ENCODE measurements around the gene CRYBB2.
"Not testable (repeated sequence)": the region's sequence is repeated elsewhere in the genome, so short reads cannot be mapped to it uniquely, and the experiment has no call there.

The CRYBB2 gene

DNA sequence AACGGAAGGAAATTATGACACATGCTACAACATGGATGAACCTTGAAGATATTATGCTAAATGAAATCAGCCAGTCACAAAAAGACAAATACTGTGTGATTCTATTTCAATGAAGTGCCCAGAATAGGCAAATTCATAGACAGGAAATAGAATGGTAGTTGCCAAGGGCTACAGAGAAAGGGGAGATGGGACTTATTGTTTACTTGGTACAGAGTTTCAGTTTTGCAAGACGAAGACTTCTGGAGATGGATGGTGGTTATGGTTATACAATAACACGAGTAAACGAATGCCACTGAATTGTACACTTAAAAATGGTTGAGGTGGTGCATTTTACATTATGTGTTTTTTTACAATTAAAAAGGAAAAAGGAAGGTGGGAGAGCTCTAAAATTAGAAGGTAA, 48.1 kb downstream of the CRYBB2 start:
- H3K27me3 ChIP-seq (replicated peaks; ENCODE audit: control insufficient read depth, insufficient read depth, low read length); H3K4me3 ChIP-seq (replicated peaks; ENCODE audit: low read depth, low read length); H3K36me3 ChIP-seq (ENCODE audit: control insufficient read depth, insufficient read depth, low read length); DNase-seq (ENCODE audit: extremely low read depth, insufficient read length): not testable (repeated sequence)

DNA sequence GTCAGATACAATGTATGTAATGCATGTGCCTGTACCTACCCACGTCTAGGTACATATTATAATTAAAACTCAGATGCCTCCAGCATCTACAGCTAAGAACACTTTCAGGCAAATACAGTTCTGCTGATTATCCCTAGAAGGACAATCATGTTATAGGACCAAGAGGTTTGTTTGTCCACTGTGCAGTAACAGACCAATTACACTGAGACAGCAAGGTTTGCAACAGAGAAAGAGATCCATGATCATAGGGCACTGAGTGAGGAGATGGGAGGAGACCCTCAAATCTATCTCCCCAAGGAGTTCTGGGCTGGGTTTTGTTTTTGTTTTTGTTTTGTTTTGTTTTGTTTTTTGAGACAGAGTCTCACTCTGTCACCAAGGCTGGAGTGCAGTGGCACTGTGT, 49.5 kb downstream of the CRYBB2 start:
- H3K27me3 ChIP-seq (replicated peaks; ENCODE audit: control insufficient read depth, insufficient read depth, low read length); DNase-seq (ENCODE audit: extremely low read depth, insufficient read length); H3K4me3 ChIP-seq (replicated peaks; ENCODE audit: low read depth, low read length); H3K36me3 ChIP-seq (ENCODE audit: control insufficient read depth, insufficient read depth, low read length): not testable (repeated sequence)

DNA sequence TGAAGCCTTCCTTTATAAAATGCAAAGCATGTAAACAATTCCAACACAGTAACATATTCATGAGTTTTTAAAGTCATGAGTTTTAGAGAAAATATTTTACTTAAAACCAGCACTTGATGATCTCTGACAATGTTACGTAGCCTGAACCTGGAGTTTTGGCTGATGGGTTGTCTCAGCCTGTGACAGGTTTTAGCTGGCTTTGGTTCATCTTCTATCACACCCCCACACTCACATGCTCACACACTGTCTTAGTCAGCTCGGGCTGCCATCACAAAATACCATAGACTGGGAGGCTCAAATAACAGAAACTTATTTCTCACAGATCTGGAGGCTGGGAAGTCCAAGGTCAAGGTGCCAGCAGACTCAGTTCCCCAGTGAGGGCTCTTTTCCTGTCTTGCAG, 50.6 kb downstream of the CRYBB2 start:
- H3K4me3 ChIP-seq (replicated peaks; ENCODE audit: low read depth, low read length); H3K36me3 ChIP-seq (ENCODE audit: control insufficient read depth, insufficient read depth, low read length); H3K27me3 ChIP-seq (replicated peaks; ENCODE audit: control insufficient read depth, insufficient read depth, low read length); DNase-seq (ENCODE audit: extremely low read depth, insufficient read length): not testable (repeated sequence)

DNA sequence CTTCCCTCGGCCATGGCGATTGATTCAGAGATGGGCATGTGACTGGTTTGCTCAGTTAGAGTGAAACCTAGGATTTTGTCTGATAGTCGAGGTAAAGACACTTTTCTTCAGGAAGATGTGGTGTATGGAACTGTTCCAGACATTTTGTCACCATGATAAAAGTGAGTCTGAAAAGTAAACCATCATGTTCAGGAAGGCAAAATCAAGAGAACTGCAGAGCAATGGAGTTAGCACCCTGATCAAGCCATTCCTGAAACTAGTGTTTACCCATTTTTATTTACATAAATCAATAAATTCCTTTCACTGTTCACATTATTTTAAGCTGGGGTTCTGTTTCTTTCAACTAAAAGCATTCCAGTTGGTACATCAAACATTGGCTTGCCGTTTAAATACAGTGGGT, 53.8 kb downstream of the CRYBB2 start:
- not testable (repeated sequence) for H3K27me3 ChIP-seq (replicated peaks; ENCODE audit: control insufficient read depth, insufficient read depth, low read length); H3K36me3 ChIP-seq (ENCODE audit: control insufficient read depth, insufficient read depth, low read length); H3K4me3 ChIP-seq (replicated peaks; ENCODE audit: low read depth, low read length); DNase-seq (ENCODE audit: extremely low read depth, insufficient read length)

DNA sequence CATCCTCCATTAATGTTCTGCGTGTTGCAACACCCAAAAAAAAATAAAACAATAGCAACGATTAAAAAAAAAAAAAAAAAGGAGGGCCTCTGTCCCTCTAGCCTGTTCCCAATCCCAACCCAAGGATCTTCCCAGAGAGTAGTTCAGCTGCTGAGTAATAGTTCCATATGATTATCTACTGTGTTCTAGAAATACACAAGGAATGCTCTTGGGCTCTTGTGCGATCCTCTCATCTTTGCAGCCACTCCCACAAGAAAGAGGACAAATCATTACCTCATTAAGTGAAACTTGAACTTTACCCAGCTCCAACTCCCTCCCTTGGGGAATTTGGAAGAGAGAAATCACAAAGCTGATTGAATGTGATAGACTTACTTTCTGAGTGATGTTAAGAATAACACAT, 54.5 kb downstream of the CRYBB2 start:
- not testable (repeated sequence) for H3K27me3 ChIP-seq (replicated peaks; ENCODE audit: control insufficient read depth, insufficient read depth, low read length); DNase-seq (ENCODE audit: extremely low read depth, insufficient read length); H3K36me3 ChIP-seq (ENCODE audit: control insufficient read depth, insufficient read depth, low read length); H3K4me3 ChIP-seq (replicated peaks; ENCODE audit: low read depth, low read length)

DNA sequence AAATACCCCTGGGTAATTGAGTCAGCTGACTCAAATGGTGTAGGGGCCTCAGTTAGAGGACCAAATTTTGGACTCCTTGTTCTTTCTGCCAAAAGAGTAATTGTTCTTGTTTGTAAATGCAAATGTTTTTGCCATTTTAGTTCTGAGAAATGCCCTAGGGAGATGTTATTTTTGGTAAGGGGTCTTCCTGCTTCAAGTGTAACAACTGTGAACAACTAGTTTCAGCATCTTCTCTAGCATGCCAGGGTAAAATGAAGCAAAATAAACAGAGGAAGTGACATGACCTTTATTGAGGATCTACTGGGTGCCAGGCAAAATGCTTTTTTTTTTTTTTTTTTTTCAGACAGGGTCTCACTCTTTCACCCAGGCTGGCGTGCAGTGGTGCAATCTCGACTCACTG, 60.7 kb downstream of the CRYBB2 start:
- not testable (repeated sequence) for H3K36me3 ChIP-seq (ENCODE audit: control insufficient read depth, insufficient read depth, low read length); H3K4me3 ChIP-seq (replicated peaks; ENCODE audit: low read depth, low read length); DNase-seq (ENCODE audit: extremely low read depth, insufficient read length); H3K27me3 ChIP-seq (replicated peaks; ENCODE audit: control insufficient read depth, insufficient read depth, low read length)
